Epidermal melanocyte (primary cell): ENCODE results near the gene LAMA1.

ENCODE experiments used
- DNase-seq: peaks from one replicate; pipeline ENCODE4 v3.0.0; 2011; ENCODE audit warnings: low spot score; ENCODE audit not compliant: insufficient read length

The LAMA1 gene

DNA sequence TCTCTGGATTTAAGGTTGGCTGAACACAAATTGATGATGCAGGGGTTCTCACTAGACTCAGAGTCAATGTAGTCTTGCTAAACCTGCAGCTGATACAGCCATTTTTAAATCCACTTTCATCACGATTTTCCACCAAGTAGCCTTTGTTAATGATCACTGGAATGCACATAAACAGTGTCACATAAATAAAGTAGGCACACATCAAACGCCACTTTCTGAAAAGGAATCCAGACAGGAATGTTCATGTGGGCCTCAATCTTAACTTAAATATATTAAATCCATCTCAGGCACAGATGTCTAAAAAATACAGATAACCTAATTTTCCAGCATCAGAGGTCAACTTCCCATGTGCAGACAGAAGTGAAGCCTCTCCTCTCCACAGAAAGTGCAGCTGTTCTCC, 58.3 kb downstream of the LAMA1 start:
- no peak for DNase-seq

DNA sequence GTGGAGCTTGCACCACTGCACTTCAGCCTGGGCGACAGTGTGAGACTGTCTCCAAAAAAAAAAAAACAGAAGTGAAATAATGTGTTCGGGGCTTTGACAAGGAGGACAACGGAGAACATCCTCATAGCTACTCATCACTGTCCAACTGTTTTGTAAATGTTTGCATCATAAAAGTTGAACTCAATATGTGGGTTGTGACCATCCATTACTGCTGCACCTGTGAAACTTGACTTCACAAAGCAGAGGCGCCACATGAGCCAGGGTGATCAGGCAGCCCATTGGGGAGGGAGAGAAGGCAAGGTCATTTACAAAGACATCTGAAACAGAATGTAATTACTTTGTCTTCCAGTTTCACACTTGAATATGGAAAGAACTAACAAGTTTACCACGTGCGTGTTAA, 61.6 kb downstream of the LAMA1 start:
- DNase-seq: no peak

DNA sequence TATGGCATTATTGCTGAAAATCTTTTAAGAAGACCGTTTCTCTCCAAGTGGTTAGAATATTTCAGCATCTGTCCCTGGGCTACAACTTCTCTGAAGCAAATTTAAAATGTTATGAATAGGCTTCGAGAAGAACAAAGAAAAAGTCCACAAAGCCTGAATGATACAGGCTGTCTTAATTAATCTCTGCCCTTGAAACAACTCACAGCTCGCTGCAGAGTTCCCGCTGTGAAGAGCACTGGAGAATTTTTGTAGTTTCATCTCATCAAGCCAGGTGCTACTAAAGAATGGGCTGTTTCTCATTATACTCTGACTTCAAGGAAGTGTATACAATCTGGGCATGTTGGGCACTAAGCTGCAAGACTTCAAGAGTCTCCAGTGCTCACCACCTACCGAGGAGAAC, 67.6 kb downstream of the LAMA1 start:
- no peak for DNase-seq

DNA sequence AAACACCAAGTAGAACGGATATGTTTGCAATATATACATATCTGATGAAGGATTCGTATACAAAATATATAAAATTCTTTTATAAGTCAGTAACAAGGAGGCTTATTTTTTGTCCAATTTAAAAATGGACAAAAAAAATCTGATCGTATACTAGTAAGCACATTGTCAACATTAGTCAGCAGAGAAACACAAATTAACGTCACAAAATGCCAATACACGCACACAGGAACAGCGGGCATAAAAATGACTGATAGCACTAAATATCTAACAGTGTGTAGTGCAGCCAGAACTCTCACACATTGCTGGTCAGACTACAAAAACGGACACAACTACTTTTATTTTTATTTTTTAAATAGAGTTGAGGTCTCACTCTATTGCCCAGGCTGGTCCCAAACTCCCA, 69.5 kb downstream of the LAMA1 start:
- DNase-seq: no peak

DNA sequence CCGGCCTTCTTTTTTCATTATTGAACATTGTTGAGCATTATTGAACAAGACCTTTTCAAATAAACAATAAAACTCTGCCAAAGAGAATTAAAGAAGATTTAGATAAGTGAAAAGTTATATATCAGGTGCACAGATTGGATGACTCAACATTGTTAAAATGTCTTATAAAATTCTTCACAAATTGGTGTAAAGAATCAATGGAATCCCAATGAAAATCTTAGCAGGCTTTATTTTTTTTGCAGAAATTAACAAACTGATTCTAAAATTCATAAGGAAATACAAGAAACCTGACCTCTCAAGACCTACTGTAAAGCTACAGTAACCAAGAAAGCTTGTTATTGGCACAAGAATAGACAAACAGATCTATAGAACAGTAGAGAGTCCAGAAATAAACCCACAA, 70.3 kb downstream of the LAMA1 start:
- DNase-seq: no peak

DNA sequence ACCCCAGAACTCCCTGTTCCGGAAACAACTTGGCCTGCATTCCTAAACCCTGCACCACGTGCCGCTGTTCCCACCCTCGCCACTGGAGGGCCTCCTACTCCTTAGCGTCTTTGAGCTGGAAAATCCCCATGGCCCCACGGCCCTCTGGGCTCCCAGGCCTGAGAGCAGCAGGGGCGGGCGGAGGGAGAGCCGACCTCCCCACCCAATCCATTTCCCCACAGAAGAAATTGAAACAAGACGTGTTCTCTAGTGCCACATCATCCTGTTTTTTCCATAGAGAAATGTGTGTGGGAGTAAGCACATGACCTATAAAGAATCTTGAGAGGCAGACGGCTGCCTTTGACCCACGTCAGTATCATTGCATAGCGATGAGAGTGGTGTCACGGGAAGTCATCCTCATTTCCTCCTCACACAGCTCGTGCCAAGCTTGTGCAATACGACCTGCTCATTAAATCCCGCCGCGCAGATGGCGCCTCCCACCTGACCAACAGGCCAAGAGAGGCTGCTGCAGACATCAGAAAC, 79.2 kb downstream of the LAMA1 start:
- peak; percentile 43 for DNase-seq

DNA sequence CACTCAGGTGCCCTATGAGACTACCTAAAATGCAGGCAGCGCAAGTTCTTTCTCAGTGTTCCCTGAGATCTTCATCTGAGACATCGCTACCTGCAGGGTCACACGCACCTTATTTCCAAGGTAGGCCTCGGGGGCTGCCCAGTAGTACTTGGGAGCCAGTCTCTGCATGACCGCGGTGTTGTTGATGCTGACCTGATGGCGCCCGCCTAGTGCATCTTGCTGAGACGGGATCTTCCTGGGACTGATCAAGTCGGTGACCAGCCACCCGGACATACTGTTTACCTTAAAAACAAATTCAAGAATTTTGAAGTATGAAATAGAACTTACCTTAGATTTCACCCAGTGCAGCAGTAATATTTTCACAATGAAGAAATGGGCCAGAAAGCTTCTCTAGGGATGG, 80.1 kb downstream of the LAMA1 start:
- DNase-seq: no peak

DNA sequence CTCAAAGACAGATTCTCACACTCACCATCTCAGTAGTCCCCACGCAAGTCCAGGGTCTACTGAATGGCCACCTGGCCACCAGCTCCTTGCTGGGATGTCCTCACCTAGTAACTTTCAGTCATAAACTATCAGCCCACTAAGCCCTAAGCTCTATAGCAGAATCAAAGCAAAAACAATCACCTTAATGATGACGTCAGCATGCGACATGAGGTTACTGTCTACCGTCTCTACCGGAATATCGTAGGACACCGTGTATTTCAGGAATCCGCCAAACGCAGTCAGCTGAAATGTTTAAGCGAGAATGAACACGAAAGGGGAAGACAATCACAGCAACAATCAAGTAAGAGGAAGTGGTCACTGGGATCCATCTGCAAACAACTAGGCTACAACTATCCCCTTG, 81.8 kb downstream of the LAMA1 start:
- no peak for DNase-seq

DNA sequence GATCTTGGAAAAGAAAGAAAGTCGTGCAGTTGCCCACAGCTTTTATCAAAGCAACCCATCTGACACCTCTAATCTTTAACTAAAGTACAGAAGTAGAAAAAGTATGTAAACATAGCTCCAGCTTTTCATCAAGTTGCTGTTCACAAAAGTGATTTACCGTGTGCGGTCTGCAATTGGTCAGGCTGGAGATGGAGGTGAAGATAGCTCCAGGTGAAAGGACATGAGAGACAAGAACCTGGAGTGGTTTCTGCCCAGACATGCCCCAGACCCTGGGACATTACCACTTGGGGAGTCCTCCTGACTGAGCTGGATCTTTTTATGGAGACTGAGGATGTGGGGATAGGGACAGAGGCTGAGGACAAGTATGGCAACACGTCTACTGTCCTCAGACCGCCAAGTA, 82.7 kb downstream of the LAMA1 start:
- DNase-seq: no peak

DNA sequence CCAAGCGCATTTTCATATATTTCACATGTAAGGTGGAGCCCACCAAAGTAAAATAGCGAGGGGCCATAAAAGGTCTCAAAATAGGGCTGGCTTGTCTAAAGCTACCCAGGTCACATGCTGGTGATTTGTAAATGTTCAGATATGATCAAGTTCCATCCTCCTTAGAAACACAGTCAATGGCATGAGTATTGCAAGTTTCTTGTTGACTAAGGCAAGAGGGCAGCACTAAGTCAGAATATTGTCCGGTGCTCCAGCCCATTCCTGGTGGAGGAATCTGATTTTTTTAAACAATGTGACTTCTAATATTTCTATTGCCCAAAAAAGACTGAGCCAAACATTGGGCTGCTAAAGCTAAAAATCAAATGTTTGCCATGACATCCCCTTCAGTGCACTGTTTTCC, 85.1 kb downstream of the LAMA1 start:
- no peak for DNase-seq

DNA sequence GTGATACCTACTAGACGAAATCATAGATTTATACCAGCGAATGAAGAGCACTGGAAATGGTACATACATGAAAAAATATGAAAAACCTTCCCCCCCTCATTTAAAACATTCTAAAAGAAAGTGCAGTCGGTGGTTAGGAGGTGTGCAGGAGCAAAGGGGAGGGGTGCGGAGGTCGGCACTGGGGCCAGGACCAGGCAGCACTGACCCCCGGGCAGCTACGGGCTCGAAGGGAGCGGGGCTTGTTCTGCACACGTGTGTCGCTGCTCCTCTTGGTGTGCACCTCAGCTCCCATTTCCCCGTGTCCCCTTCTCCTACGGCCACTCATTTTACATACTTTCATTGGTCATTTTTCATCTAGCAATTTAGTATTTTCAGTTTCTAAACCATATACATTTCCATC, 89.0 kb downstream of the LAMA1 start:
- DNase-seq: no peak

DNA sequence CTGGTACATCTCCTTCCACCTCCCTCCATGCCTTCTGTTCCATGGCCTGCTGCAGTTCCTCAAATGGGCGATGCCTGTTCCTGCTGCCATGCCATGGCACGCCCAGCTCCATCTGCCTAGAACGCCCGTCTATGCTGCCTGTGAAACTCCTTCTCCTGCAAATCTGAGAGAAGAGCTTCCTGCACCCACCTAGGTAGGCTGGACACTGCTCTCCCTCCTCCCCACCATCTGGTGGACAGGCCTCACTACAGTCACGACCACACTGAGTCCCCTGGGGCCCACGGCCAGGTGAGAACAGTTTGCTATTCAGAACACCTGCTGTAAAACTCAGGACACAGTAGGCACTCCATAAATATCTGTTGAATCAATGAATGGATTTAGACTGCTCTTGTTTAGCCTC, 92.4 kb downstream of the LAMA1 start:
- DNase-seq: no peak

DNA sequence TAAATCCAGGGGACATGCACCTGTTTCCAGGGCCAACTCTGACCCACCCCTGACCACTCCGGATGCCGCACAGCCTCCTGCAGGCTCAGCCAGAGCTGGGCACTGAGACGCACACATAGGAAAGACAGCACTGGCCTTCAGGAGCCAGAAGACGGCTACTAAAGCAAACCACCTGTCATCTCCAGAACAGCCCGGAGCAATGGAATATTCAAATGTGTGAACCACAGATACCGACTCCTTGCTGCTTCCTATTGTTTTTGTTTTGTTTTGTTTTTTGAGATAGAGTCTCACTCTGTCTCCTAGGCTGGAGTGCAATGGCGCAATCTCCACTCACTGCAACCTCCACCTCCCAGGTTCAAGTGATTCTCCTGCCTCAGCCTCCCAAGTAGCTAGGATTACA, 94.0 kb downstream of the LAMA1 start:
- DNase-seq: no peak

DNA sequence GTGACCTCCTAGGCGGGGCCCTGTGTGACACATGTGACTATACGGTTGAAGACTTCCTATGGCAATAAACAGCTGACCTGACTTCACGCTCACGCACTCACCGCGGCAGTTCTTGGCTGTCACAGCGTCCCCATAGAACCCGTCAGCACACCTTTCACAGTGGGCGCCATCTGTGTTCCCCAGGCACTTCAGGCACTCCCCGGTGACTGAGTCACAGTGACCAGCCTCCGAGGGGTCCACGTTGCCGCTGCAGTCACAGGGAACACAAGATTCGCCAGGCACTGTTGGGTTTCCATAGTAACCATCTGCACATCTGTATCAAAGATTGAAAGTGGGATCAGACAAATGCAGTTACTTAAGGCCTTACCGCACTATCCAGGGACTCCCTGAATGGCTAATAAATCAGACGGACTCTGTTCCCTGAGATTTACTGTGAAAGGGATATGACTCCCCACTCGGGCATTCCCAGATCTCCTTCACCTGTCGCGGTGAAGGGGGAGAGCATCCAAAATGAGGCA, 94.5 kb downstream of the LAMA1 start:
- no peak for DNase-seq

DNA sequence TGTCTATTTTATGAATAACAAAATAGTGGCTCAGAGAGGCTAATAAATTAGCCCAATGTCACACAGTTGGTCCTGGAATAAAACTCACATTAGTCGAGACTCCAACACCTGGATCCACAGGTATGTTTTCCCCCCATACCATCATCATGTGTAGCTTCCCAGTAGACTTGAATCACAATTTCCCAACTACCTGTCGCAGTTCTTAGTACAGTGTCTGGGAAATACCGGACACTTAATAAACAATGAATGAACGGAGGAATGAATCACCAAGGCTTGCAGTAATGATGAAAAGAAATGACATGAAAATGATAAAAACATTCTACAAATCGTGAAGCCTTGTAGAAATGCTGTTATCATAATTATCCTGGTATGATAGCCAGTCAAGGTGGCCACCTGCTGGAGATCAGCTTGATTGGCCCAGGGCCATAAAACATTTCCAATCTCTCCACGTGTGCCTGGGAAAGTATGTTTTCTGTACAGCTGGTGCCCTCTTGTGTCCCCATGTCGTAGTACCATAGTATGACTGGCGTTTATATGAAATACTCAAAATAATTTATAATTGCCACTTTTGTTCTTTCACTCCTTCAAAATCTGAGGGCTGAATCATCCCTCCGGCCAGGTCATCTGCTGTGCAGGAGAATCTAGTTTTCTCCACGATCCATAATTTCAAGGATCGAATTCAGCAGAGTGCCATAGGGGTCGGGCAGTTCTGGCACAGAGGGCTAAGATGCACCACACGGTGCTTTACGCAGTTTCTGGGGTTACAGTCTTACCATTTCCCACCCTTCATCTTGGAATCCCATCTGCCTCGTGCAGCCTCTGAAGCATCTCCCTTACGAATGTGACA, 95.4 kb downstream of the LAMA1 start:
- no peak for DNase-seq

DNA sequence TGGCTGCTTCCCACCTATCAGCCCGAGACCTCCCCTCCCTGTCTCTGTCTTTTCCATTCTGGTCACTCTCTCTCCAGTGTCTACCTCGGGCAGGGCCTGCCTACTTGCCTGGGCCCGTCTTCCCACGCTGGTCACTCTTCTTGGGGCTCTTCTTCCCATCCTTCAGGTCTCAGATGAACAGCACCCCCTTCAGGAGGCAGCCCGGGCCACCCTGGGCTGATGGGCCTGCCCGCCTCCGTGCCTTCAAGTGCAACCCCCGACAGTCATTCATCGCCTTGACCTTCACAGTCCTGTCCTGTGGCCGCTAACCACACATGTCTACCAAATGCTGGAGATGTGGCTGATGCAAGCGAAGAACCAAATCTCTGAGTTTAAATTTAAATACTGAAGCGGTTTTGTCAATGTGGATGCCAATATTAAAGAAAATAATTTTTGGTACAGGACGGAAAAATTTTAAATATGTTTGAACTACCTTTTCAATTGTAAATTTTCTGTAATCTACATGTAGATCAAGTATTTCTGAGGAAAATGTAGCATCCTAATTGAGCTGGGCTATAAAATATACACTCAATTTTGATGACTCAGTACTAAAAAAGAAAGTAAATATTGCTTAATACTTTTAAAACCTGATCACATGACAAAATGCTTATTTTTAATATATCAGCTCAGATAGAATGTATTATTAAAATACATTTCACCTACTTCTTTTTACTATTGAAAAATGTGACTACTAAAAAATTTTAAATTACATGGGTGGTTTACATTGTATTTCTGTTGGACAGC, 96.4 kb downstream of the LAMA1 start:
- no peak for DNase-seq

DNA sequence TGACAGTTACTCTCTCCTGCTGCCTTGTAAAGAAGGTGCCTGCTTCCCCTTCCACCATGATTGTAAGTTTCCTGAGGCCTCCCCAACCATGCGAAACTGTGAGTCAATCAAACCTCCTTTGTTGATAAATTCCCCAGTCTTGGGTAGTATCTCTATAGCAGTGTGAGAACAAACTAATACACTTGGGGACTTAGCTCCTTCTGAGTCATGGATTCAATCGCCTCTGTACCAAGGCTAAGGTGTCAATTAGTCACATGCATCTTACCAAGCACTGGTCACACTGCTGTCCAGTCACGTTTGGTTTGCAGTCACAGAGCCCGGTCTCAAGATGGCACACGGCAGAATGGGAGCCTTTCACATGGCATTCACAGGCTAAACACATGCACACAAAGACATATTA, 100.6 kb downstream of the LAMA1 start:
- DNase-seq: no peak

DNA sequence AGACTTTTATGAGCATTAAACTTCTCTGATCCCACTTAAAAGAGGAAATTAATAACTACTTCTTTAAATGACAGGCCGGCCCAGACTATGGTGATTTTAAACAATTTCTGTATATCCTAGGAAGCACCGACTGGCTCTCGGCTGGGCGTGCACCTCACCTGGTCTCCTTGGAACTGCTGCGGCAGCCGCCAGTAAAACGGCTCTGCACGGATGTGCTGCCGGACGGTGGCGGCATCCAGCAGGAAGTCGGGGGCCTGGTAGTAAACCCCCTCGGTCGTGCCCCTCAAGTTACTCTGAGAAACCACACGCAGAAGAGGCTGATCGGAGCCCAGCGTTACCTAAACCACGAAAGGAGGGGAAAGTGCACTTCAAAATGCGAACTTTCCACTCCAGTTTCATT, 106.5 kb downstream of the LAMA1 start:
- DNase-seq: no peak

DNA sequence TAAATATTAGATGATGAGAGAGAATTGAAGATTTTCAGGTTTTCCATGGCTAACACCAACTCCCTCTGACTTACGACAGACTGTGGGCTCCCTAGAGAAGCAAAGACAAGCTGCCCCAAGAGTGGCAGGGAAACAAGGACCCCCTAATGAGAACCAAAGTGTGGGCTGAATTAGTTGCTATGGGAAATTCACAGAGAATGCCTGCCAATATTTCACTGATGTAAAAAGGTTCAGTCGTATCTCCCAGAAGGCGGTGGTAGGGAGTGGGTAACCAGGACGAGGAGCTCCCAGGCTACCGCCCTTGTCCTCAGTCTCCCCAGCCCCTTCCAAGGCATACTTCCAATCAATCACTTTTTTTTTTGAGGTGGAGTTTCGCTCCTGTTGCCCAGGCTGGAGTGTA, 113.6 kb downstream of the LAMA1 start:
- no peak for DNase-seq

DNA sequence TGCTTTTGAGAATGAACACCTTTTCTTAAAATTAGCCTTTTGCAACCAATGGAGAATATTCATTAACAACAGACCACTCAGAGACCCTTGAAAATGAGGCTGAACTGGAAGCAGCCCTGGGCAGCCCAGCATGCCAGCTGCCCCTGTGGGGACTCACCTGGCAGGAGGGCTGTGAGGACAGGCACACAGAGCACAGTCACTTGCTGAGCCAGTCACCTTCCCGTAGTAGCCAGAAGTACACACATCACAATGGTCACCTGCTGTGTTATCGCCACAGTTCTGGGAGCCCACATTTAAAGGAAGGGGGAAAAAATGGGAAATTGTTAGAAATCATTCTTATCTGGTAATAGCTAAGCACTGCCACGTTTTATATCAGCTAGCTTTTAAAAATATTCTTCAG, 115.5 kb downstream of the LAMA1 start:
- no peak for DNase-seq

DNA sequence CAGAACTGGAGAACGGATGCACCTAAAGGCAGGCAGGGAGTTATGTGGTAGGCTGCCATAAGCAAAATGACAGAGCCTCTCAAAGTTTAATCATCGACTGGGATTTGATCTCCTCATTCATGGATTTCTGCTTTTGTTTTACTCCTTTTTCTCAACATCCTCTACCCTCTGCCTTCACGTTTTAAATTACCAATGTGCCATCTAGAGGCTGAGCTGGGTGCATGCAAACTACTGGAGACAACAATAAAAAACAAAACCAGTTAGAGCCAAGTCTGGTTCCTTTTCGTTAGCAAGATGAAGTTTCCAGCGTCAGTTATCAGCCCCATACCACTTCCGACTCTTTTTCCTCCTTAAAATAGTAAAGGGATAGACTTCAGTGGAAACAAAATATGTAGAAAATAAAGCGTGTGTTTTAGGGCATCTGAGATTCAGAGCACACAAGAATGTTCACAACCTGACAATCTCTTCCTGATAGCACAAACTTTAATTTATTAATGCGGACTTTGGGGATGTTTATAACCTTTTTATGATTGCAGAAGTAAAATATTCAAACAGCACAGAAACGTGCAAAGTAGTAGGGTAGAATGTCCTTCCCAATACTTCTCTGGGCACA, 117.0 kb downstream of the LAMA1 start:
- no peak for DNase-seq

DNA sequence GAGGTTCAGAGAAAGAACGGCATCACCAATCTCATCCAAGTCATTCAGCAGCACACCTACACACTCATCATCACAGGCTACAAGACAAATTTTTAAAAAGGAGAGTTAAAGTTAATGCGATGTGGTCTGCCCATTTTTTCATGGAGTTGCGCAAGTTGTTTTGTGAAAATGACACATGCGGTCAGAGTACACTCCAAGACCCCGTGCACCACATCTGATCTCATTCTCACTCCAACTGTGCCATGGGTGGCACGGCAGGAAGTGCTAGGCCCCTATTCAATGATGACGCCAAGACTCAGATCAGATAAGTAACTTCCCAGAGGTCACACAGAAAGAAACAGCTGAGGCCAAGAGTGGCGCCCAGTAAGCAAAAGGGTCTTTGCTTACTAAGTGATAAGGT, 119.8 kb downstream of the LAMA1 start:
- DNase-seq: no peak
